ENCODE data around the gene ZNF217. TPM values are rescaled to one million over a fixed set of nuclear protein-coding genes. Genes with fewer than 3 reads are reported as not detected.
"Not testable (repeated sequence)": the region's sequence is repeated elsewhere in the genome, so short reads cannot be mapped to it uniquely, and the experiment has no call there.

Gene ZNF217
- total and polyA plus RNA-seq, 2 donors (not counting 3 experiments of a cell fraction or from before 2014, with no cell fraction given): 5.8 to 31.7 TPM

- no peaks in the 10 kb centered on the region for H3K36me3 ChIP-seq (ENCODE audit: control insufficient read depth in 2 of 2, extremely low read depth in 1 of 2, insufficient read depth in 2 of 2, low read length in 2 of 2)
- no peaks in the 10 kb centered on the region for H3K27me3 ChIP-seq (ENCODE audit: control insufficient read depth in 2 of 2, insufficient read depth in 2 of 2, low read length in 2 of 2)
- no peaks in the 10 kb centered on the region for H4K20me1 ChIP-seq (replicated peaks; ENCODE audit: control insufficient read depth, extremely low read depth, insufficient read depth, low read length)
- no peak overlapping the region for H3K4me2 ChIP-seq (ENCODE audit: insufficient read depth, low read length)
- H3K9ac ChIP-seq (replicated peaks; ENCODE audit: extremely low read depth, insufficient read depth, low read length): no peak overlapping the region
- H3K27ac ChIP-seq (ENCODE audit: insufficient read depth, low read depth, low read length): no peak overlapping the region
- DNase-seq (ENCODE audit: low read depth, low spot score): no peak
- FAIRE-seq: no peak
- H3K4me1 ChIP-seq (ENCODE audit: control insufficient read depth, extremely low read depth, insufficient read depth, low read length): no peaks in the 10 kb centered on the region
- ChIA-PET POLR2A (no interaction called here), CTCF (no interaction called here)
- dilution Hi-C loops (cut with MboI; ENCODE audit: extremely low pct_ligation_motif_present, low sequenced_read_pairs): no loop called here
- H3K4me3 ChIP-seq (replicated peaks in 1 of 3; ENCODE audit: insufficient read depth in 1 of 3, low read depth in 1 of 3, low read length in 3 of 3): no peak overlapping the region
- no TSS peak for BruUV-seq (replicated peaks)
- H3K79me2 ChIP-seq (ENCODE audit: control insufficient read depth, insufficient read depth, low read length): no peaks in the 10 kb centered on the region
- intact Hi-C loops (cut with micrococcal nuclease): no loop called here
- no peaks in the 10 kb centered on the region for H3K9me3 ChIP-seq (replicated peaks; ENCODE audit: control insufficient read depth, insufficient read depth, low read length)
- H2AFZ ChIP-seq (ENCODE audit: low read depth, low read length): no peak overlapping the region
- no peaks in the 10 kb centered on the region for H3K9me1 ChIP-seq (replicated peaks; ENCODE audit: control insufficient read depth, extremely low read depth, insufficient read depth, low read length)
- TF ChIP-seq, protein P1, sequence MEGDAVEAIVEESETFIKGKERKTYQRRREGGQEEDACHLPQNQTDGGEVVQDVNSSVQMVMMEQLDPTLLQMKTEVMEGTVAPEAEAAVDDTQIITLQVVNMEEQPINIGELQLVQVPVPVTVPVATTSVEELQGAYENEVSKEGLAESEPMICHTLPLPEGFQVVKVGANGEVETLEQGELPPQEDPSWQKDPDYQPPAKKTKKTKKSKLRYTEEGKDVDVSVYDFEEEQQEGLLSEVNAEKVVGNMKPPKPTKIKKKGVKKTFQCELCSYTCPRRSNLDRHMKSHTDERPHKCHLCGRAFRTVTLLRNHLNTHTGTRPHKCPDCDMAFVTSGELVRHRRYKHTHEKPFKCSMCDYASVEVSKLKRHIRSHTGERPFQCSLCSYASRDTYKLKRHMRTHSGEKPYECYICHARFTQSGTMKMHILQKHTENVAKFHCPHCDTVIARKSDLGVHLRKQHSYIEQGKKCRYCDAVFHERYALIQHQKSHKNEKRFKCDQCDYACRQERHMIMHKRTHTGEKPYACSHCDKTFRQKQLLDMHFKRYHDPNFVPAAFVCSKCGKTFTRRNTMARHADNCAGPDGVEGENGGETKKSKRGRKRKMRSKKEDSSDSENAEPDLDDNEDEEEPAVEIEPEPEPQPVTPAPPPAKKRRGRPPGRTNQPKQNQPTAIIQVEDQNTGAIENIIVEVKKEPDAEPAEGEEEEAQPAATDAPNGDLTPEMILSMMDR (IDR thresholded peaks at IDR 0.05; ENCODE audit: extremely low read depth in 1 of 2, insufficient read depth in 1 of 2, low read depth in 1 of 2, low read length in 2 of 2): no peak
- TF ChIP-seq POLR2A (IDR thresholded peaks at IDR 0.05; ENCODE audit: low read depth, low read length) (no peak), JUN (IDR thresholded peaks at IDR 0.05; ENCODE audit: borderline replicate concordance, insufficient read depth, insufficient read length, low read depth) (no peak), EZH2 (IDR thresholded peaks at IDR 0.05; ENCODE audit: borderline replicate concordance, low read depth, low read length, severe bottlenecking) (no peak), POLR2AphosphoS5 (IDR thresholded peaks at IDR 0.05; ENCODE audit: insufficient read depth, low read depth, low read length) (no peak), MYC (IDR thresholded peaks at IDR 0.05; ENCODE audit: low read depth, low read length) (no peak), FOS (IDR thresholded peaks at IDR 0.05; ENCODE audit: borderline replicate concordance, insufficient read depth, low read length) (no peak)
Measured at GRCh38 chr20:53524589-53525312, 68.9 kb downstream of the ZNF217 start.

DNA sequence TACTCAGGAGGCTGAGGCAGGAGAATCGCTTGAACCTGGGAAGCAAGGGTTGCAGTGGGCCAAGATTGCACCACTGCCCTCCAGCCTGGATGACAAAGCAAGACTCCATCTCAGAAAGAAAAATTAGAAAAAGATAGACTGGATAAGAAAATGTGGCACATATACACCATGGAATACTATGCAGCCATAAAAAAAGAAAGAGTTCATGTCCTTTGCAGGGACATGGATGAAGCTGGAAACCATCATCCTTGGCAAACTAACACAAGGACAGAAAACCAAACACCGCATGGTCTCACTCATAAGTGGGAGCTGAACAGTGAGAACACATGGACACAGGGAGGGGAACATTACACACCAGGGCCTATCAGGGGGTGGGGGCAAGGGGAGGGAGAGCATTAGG is 70.0 kb downstream of the ZNF217 start:
- H3K4me1 ChIP-seq (ENCODE audit: control insufficient read depth, extremely low read depth, insufficient read depth, low read length); DNase-seq (ENCODE audit: low read depth, low spot score); POLR2A ChIA-PET; H3K9me3 ChIP-seq (replicated peaks; ENCODE audit: control insufficient read depth, insufficient read depth, low read length); H4K20me1 ChIP-seq (replicated peaks; ENCODE audit: control insufficient read depth, extremely low read depth, insufficient read depth, low read length); intact Hi-C loops (cut with micrococcal nuclease); H3K4me3 ChIP-seq (replicated peaks in 1 of 3; ENCODE audit: insufficient read depth in 1 of 3, low read depth in 1 of 3, low read length in 3 of 3); H3K79me2 ChIP-seq (ENCODE audit: control insufficient read depth, insufficient read depth, low read length); H3K27ac ChIP-seq (ENCODE audit: insufficient read depth, low read depth, low read length); BruUV-seq (replicated peaks); H3K27me3 ChIP-seq (ENCODE audit: control insufficient read depth in 2 of 2, insufficient read depth in 2 of 2, low read length in 2 of 2); dilution Hi-C loops (cut with MboI; ENCODE audit: extremely low pct_ligation_motif_present, low sequenced_read_pairs); H3K9me1 ChIP-seq (replicated peaks; ENCODE audit: control insufficient read depth, extremely low read depth, insufficient read depth, low read length); FAIRE-seq; H3K36me3 ChIP-seq (ENCODE audit: control insufficient read depth in 2 of 2, extremely low read depth in 1 of 2, insufficient read depth in 2 of 2, low read length in 2 of 2); H3K4me2 ChIP-seq (ENCODE audit: insufficient read depth, low read length); H2AFZ ChIP-seq (ENCODE audit: low read depth, low read length); H3K9ac ChIP-seq (replicated peaks; ENCODE audit: extremely low read depth, insufficient read depth, low read length); CTCF ChIA-PET: not testable (repeated sequence)

Data from endothelial cell of umbilical vein (primary cell).